K562 (cell line): ENCODE measurements around the gene HS3ST3B1. TPM values are rescaled to one million over a fixed set of nuclear protein-coding genes. Genes with fewer than 3 reads are reported as not detected.

ENCODE experiments used
- ATAC-seq: fragments of 200-7000 bp; cut with Tn5 transposase; 3 replicates; pipeline ENCODE4 v1.9.1; 2020; ENCODE audit warnings: moderate library complexity
- BruUV-seq: library from RNA; stranded (reverse); fragments of 400-500 nt; replicated peaks from 2 replicates; lab custom pipeline; 2021; lab: Mats Ljungman, UMichigan
- CTCF ChIA-PET: fragments of 300-600 bp; formaldehyde crosslinking; extraction: SDS; loops from one replicate; lab custom pipeline; 2021; ENCODE audit warnings: low intra/inter-chr PET ratio; lab: Yijun Ruan, JAX
- POLR2A ChIA-PET: fragments of 300-600, 350-650 bp; sonication (Branson Sonifier 250); formaldehyde crosslinking; extraction: SDS; loops from one replicate; lab custom pipeline; 2021; ENCODE audit warnings: antibody characterized with exemption, inconsistent platforms; lab: Yijun Ruan, JAX
- DNase-seq, 4 experiments: peaks; one replicate each; pipeline versions ENCODE4 v3.0.0 to v3.0.0-alpha.2; 2011 to 2018; ENCODE audit warnings: low spot score in 3 of 4, mixed read lengths in 3 of 4; ENCODE audit errors: extremely low read depth in 1 of 4
- FAIRE-seq: peaks from 2 replicates; lab custom pipeline; 2011; peaks lifted over from hg19 to GRCh38; lab: Jason Lieb, UNC
- H2AFZ ChIP-seq: 2 replicates; pipeline ENCODE4 v1.6.0; 2011; ENCODE audit warnings: low read depth, low read length, control low read depth, inconsistent platforms
- H3K27ac ChIP-seq: fragments of 200-600 bp; 3 replicates; pipeline ENCODE4 v1.8.0; 2011; ENCODE audit warnings: low read depth, mild to moderate bottlenecking, control low read depth, inconsistent platforms, low read length, moderate library complexity, mixed read lengths; ENCODE audit errors: extremely low read depth
- H3K27me3 ChIP-seq, 2 experiments: fragments of 300-600 bp in 1 of 2; 2 replicates in 1 of 2; 3 replicates in 1 of 2; pipeline versions ENCODE4 v1.6.0 to v1.8.0; 2011; ENCODE audit warnings: inconsistent platforms in 2 of 2, low read length in 2 of 2, mild to moderate bottlenecking in 1 of 2, mixed read lengths in 1 of 2, moderate library complexity in 1 of 2; ENCODE audit not compliant: control insufficient read depth in 2 of 2, insufficient read depth in 2 of 2
- H3K36me3 ChIP-seq: fragments of 300-600 bp; 3 replicates; pipeline ENCODE4 v1.8.0; 2011; ENCODE audit warnings: mild to moderate bottlenecking, low read length, inconsistent platforms; ENCODE audit not compliant: control insufficient read depth, insufficient read depth
- H3K4me1 ChIP-seq, 2 experiments: fragments of 200-600 bp in 1 of 2; replicated peaks in 1 of 2; 2 replicates in 1 of 2; 3 replicates in 1 of 2; pipeline versions ENCODE4 v1.5.1 to v1.8.0; 2011; ENCODE audit warnings: inconsistent platforms in 2 of 2, low read length in 2 of 2, mild to moderate bottlenecking in 1 of 2, mixed read lengths in 1 of 2, moderate library complexity in 1 of 2; ENCODE audit not compliant: control insufficient read depth in 2 of 2, insufficient read depth in 2 of 2
- H3K4me2 ChIP-seq: 2 replicates; pipeline ENCODE4 v1.6.1; 2011; ENCODE audit warnings: low read length, control low read depth, inconsistent platforms, mixed read lengths; ENCODE audit not compliant: insufficient read depth
- H3K4me3 ChIP-seq: fragments of 200-600 bp; sonication (generic), shearing (Covaris generic); 2 replicates; pipeline ENCODE4 v1.5.1; 2016; ENCODE audit warnings: control low read depth, inconsistent platforms
- H3K79me2 ChIP-seq: fragments of 200-600 bp; 3 replicates; pipeline ENCODE4 v1.8.0; 2011; ENCODE audit warnings: low read length, inconsistent platforms; ENCODE audit not compliant: control insufficient read depth, insufficient read depth
- H3K9ac ChIP-seq, 2 experiments: 2 replicates each; pipeline versions ENCODE4 v1.6.0 to v1.6.1; 2011; ENCODE audit warnings: low read depth in 2 of 2, low read length in 2 of 2, control low read depth in 1 of 2, inconsistent platforms in 1 of 2, mild to moderate bottlenecking in 1 of 2, mixed read lengths in 1 of 2; ENCODE audit not compliant: insufficient read depth in 1 of 2
- H3K9me1 ChIP-seq: one replicate; pipeline ENCODE4 v1.6.0; 2011; ENCODE audit warnings: inconsistent platforms, mild to moderate bottlenecking, low read length, moderate library complexity; ENCODE audit not compliant: control insufficient read depth, insufficient read depth
- H3K9me3 ChIP-seq: replicated peaks from 2 replicates; pipeline ENCODE4 v1.5.1; 2011; ENCODE audit warnings: low read depth, low read length, inconsistent platforms; ENCODE audit not compliant: control insufficient read depth, insufficient read depth
- H4K20me1 ChIP-seq: replicated peaks from 2 replicates; pipeline ENCODE4 v1.6.1; 2011; ENCODE audit warnings: low read length, inconsistent platforms, mixed read lengths; ENCODE audit not compliant: control insufficient read depth, insufficient read depth
- ARNT ChIP-seq, 2 experiments: fragments of 450-650 bp; IDR thresholded peaks; 2 replicates each; pipeline ENCODE4 v1.6.1; 2016; ENCODE audit warnings: mild to moderate bottlenecking in 1 of 2
- ATF6 ChIP-seq: sonication (generic); formaldehyde crosslinking; IDR thresholded peaks from 2 replicates; pipeline ENCODE4 v1.4.0; 2020; ENCODE audit warnings: mild to moderate bottlenecking, missing genetic modification reagents
- BRCA1 ChIP-seq, 2 experiments: fragments of 450-650 bp in 1 of 2; sonication (generic) in 1 of 2; formaldehyde crosslinking in 1 of 2; IDR thresholded peaks; 2 replicates each; pipeline versions ENCODE4 v1.5.0 to v1.6.1; 2017 to 2020; ENCODE audit warnings: mild to moderate bottlenecking in 1 of 2, missing genetic modification reagents in 1 of 2
- ETS2 ChIP-seq: IDR thresholded peaks from 2 replicates; pipeline ENCODE4 v1.6.1; 2016; ENCODE audit warnings: borderline replicate concordance, missing genetic modification characterization, mild to moderate bottlenecking, moderate library complexity, missing compliant biosample characterization; ENCODE audit not compliant: poor library complexity, severe bottlenecking
- HDAC1 ChIP-seq, 2 experiments: fragments of 450-650 bp; IDR thresholded peaks; 2 replicates each; pipeline ENCODE4 v1.6.1; 2016 to 2017; ENCODE audit warnings: inconsistent platforms in 1 of 2, mild to moderate bottlenecking in 1 of 2, moderate library complexity in 1 of 2
- HNRNPLL ChIP-seq: fragments of 200-400 bp; formaldehyde crosslinking; IDR thresholded peaks from 2 replicates; pipeline ENCODE4 v1.6.1; 2017; ENCODE audit warnings: low read length, low read depth, mild to moderate bottlenecking; ENCODE audit not compliant: poor library complexity, severe bottlenecking
- KDM2B ChIP-seq: fragments of 250-450 bp; sonication (Bioruptor Pico); IDR thresholded peaks from 2 replicates; pipeline ENCODE4 v1.8.0; 2021; ENCODE audit warnings: mild to moderate bottlenecking, moderate library complexity
- KDM5B ChIP-seq: fragments of 200-600 bp; sonication (generic); IDR thresholded peaks from 2 replicates; pipeline ENCODE4 v1.6.1; 2012; ENCODE audit warnings: low read depth, mild to moderate bottlenecking, moderate library complexity, low read length, control low read depth, inconsistent platforms; ENCODE audit not compliant: insufficient replicate concordance
- MITF ChIP-seq: IDR thresholded peaks from 2 replicates; pipeline ENCODE4 v1.6.1; 2014; ENCODE audit warnings: antibody characterized with exemption
- MYNN ChIP-seq, 2 experiments: sonication (generic); formaldehyde crosslinking in 1 of 2; IDR thresholded peaks; 2 replicates each; pipeline versions ENCODE4 v1.5.0 to v1.6.1; 2016 to 2020; ENCODE audit warnings: antibody characterized with exemption in 1 of 2, missing genetic modification reagents in 1 of 2
- NCOA1 ChIP-seq: fragments of 450-650 bp; IDR thresholded peaks from 2 replicates; pipeline ENCODE4 v1.6.1; 2016; ENCODE audit warnings: low read depth
- POLR3A ChIP-seq: IDR thresholded peaks from 2 replicates; pipeline ENCODE4 v1.6.1; 2011; ENCODE audit warnings: borderline replicate concordance, mild to moderate bottlenecking, moderate library complexity; ENCODE audit not compliant: insufficient read length, insufficient read depth; ENCODE audit errors: extremely low read depth
- RBBP5 ChIP-seq: fragments of 200-600 bp; sonication (generic); IDR thresholded peaks from 2 replicates; pipeline ENCODE4 v1.6.1; 2012; ENCODE audit warnings: borderline replicate concordance, mild to moderate bottlenecking, low read length, control low read depth, inconsistent platforms; ENCODE audit not compliant: insufficient read depth, poor library complexity, severe bottlenecking
- RNF2 ChIP-seq: sonication (generic); IDR thresholded peaks from 2 replicates; pipeline ENCODE4 v1.6.1; 2016
- SUPT5H ChIP-seq: fragments of 450-650 bp; IDR thresholded peaks from 2 replicates; pipeline ENCODE4 v1.6.1; 2016
- TRIM24 ChIP-seq, 2 experiments: fragments of 450-650 bp; IDR thresholded peaks; 2 replicates each; pipeline ENCODE4 v1.6.1; 2016
- WGBS: fragments of 100-300 bp; shearing (Covaris generic); methylation state at CpG from one replicate; pipeline ENCODE4 v1.1.6; 2016; ENCODE audit warnings: low coverage, mixed read lengths; ENCODE audit not compliant: insufficient coverage; ENCODE audit errors: missing lambda C conversion rate; 5-methylcytosine and 5-hydroxymethylcytosine counted together
- in situ Hi-C: fragments of 300-500 bp; cut with MboI; formaldehyde crosslinking; loops from 4 replicates; pipeline ENCODE4 v1.15.0; 2018; ENCODE audit warnings: inconsistent platforms, mixed read lengths
- intact Hi-C: fragments of 100-400 bp; cut with micrococcal nuclease; formaldehyde crosslinking; loops from 2 replicates; pipeline ENCODE4 v1.14.2; 2022
- polyA plus RNA-seq, 8 experiments: library from polyadenylated mRNA; depleted of rRNA in 4 of 8; stranded (reverse) in 5 of 8; unstranded in 3 of 8; fragments of >200 nt; fragmentation: Nextera tagmentation in 2 of 8; fragmentation: Illumina TruSeq in 1 of 8; extraction: Ambion mirVana in 2 of 8; extraction: Trizol in 1 of 8; gene quantifications; 2 replicates each; pipeline versions ENCODE4 v1.2.1 to v1.2.3, GENCODE V29; 2011 to 2014; ENCODE audit warnings: inconsistent platforms in 1 of 8, missing spikeins in 1 of 8
- total RNA-seq, 7 experiments: library from RNA; depleted of rRNA in 6 of 7; stranded (reverse); fragments of >200 nt in 6 of 7; fragmentation: Illumina TruSeq in 2 of 7; extraction: Trizol in 2 of 7; gene quantifications; 2 replicates each; pipeline versions ENCODE4 v1.2.1 to v1.2.3, GENCODE V29; 2011 to 2021; ENCODE audit warnings: low replicate concordance in 1 of 7
- TF ChIP-seq, protein P1 (sequence below), 2 experiments: fragments of 450-650 bp in 1 of 2; sonication (generic) in 1 of 2; formaldehyde crosslinking in 1 of 2; IDR thresholded peaks in 1 of 2; conservative IDR thresholded peaks in 1 of 2; 2 replicates each; pipeline versions ENCODE4 v1.6.1 to v1.8.1; 2016 to 2023; ENCODE audit warnings: mild to moderate bottlenecking in 2 of 2, moderate library complexity in 2 of 2, inconsistent platforms in 1 of 2, missing genetic modification reagents in 1 of 2

The HS3ST3B1 gene
- total and polyA plus RNA-seq, 9 of the 15 experiments (the other 6 are each of a cell fraction or from before 2014, with no cell fraction given): 1.9 to 12.9 (median 3.7) TPM

DNA sequence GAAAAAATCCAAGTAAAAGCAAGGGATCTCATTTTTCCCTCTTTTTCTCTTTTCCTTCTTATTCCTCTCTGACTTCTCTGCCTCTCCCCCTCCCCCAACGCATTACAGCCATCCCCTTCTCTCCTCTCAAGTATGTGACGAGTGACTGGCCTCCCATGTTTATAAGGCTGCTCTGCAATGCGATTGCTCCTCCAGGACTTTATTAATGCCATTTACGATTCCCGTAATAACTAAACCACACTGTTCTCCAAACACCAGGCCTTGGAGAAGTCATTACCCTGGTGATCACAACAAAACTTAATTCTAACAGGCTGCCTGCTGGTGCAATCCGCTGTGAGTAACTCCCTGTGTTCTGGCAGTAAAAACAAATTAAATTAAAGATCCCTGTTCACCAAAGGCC, 88.8 kb downstream of the HS3ST3B1 start:
- Histone ChIP-seq H3K4me3 (no peak overlapping the region), H3K27me3 (no peaks in the 10 kb centered on the region; a peak in 1 of 5 replicates), H2AFZ (no peak overlapping the region), H3K79me2 (no peaks in the 10 kb centered on the region), H4K20me1 (no peaks in the 10 kb centered on the region), H3K36me3 (no peaks in the 10 kb centered on the region), H3K4me2 (no peak overlapping the region), H3K9me1 (no peaks in the 10 kb centered on the region), H3K9ac (no peak overlapping the region), H3K4me1 (no peaks in the 10 kb centered on the region), H3K27ac (no peak overlapping the region), H3K9me3 (peaks cover 1% of the 10 kb centered on the region; the same call in 1 of the 2 replicates)
- CTCF ChIA-PET: no interaction called here
- intact Hi-C loops (no loop called here), in situ Hi-C loops (no loop called here)
- WGBS: 12% methylated on average over 6 of the region's 6 CpGs
- no TSS peak for BruUV-seq
- DNase-seq (no peak), FAIRE-seq (no peak), ATAC-seq (no peak)
- POLR2A ChIA-PET: no interaction called here
- TF ChIP-seq KDM2B (CRISPR knock-in tag): no peak
- no peak for TF ChIP-seq SUPT5H
- TF ChIP-seq RBBP5: no peak
- TF ChIP-seq TRIM24 (IDR thresholded peaks at IDR 0.05): no peak
- TF ChIP-seq ATF6: no peak
- TF ChIP-seq RNF2: no peak
- no peak for TF ChIP-seq HNRNPLL
- no peak for TF ChIP-seq POLR3A
- TF ChIP-seq ETS2 (tag): no peak
- no peak for TF ChIP-seq KDM5B
- TF ChIP-seq MYNN (IDR thresholded peaks at IDR 0.05): no peak
- no peak for TF ChIP-seq MYNN (CRISPR knock-in tag; IDR thresholded peaks at IDR 0.05)
- no peak for TF ChIP-seq BRCA1 (IDR thresholded peaks at IDR 0.05)
- TF ChIP-seq BRCA1 (CRISPR knock-in tag; IDR thresholded peaks at IDR 0.05): no peak
- TF ChIP-seq NCOA1: no peak
- no peak for TF ChIP-seq MITF
- no peak for TF ChIP-seq ARNT (IDR thresholded peaks at IDR 0.05)
- TF ChIP-seq, protein P1, sequence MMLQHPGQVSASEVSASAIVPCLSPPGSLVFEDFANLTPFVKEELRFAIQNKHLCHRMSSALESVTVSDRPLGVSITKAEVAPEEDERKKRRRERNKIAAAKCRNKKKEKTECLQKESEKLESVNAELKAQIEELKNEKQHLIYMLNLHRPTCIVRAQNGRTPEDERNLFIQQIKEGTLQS (IDR thresholded peaks at IDR 0.05): no peak
- TF ChIP-seq, protein P1 (CRISPR knock-in tag; conservative IDR thresholded peaks at IDR 0.05): no peak
- TF ChIP-seq HDAC1 (IDR thresholded peaks at IDR 0.05): no peak
